LNCAP (cell line): ENCODE results near the gene DPEP1.

Source experiments
- TF ChIP-seq, protein P1 (sequence below): fragments of 450-650 bp; IDR thresholded peaks from 2 replicates; pipeline ENCODE4 v1.5.1; 2017; ENCODE audit warnings: mild to moderate bottlenecking

Gene DPEP1

DNA sequence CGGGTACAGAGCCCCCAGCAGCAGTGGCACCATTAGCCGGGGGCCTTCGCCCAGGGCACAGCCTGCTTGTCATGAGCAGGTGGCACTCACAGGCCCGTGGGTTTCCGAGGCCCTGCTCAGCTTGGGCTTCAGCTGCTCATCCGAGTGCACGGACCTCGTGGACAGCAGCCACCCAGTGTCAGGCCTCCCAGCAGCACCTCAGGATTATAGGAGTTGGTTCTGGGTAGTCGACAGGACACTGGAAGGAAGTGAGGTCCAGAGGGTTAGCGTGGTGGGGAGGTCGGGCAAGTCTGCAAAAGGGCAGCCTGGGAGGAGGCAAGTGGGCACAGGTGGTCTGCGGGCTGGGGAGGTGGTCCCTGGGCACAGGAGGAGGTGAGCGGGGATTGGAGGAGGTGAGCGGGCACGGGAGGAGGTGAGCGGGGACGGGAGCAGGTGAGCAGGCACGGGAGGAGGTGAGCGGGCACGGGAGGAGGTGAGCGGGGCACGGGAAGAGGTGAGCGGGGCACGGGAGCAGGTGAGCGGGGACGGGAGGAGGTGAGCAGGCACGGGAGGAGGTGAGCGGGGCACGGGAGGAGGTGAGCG, 43.0 kb upstream of the DPEP1 start:
- TF ChIP-seq, protein P1, sequence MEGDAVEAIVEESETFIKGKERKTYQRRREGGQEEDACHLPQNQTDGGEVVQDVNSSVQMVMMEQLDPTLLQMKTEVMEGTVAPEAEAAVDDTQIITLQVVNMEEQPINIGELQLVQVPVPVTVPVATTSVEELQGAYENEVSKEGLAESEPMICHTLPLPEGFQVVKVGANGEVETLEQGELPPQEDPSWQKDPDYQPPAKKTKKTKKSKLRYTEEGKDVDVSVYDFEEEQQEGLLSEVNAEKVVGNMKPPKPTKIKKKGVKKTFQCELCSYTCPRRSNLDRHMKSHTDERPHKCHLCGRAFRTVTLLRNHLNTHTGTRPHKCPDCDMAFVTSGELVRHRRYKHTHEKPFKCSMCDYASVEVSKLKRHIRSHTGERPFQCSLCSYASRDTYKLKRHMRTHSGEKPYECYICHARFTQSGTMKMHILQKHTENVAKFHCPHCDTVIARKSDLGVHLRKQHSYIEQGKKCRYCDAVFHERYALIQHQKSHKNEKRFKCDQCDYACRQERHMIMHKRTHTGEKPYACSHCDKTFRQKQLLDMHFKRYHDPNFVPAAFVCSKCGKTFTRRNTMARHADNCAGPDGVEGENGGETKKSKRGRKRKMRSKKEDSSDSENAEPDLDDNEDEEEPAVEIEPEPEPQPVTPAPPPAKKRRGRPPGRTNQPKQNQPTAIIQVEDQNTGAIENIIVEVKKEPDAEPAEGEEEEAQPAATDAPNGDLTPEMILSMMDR: no peak

DNA sequence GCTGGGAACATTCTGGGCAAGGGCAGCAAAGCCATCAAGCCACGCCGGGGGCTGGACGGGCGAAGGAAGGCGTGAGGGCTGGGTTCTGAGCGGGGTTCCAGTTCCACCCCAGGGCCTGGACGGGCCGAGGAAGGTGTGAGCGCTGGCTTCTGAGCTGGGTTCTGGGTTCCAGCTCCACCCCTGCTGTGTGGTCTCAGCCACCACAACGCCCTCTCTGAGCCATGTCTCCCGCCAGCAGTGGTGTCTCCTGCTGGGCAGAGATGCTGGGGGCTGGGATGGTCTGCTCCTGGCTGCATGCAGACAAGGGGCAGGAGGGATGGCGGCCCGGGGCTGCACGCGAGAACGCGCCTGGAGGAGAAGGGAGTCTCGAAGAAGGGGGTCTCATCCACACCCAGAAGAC, 41.8 kb upstream of the DPEP1 start:
- TF ChIP-seq, protein P1: no peak

DNA sequence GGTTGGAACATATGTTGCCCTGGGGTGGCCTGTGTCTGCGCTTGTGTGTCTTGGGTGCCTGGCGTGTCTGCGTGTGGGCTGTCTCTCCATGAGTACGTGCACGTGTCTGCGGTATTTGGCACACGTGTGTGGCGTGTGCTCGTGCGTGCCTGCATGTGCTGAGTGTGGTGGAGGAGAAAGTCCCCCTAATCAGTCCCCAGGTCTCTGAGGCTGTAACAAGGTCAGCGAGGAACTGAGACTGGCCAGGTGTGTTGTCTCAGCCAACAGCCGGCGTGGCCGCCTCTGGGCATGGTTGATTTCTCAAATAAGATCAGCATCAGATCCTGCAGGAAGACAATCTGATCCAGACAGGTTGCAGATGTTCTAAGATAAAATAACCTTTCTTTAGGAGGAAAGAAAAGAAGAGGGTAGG, 41.4 kb upstream of the DPEP1 start:
- TF ChIP-seq, protein P1: no peak

DNA sequence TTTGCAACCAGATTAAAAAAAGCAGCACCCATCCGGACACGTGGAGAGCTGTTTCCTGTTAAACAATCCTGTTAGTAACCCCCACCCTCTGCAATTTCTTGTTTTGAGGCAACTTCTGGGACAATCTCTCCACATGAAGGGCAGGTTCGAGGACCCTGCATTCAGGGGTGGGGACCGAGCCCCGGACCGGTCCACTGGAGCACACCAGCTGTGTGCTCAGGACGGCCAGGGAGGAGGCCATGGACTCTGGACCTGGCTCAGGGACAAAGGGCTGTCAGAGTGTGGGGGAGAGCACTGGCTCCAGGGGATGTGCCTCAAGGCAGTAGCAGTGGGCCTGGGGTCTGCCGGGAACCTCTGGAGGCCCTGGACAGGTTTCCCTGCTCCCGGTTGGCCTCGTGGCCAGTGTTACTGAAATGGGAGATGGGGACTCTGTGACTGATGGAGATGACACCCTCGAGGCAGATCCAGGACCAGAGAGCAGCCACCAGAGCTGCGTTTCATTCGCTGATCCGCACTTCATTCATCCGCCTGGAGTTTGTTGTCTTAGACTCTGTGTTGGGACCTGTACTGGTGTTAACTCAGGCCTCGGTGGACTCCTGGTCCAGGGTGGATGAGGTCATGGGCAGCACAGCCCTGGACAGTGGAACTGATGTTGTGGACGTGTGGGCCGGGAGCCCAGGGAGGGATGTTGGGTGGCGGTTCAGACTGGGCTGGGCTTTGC, 40.8 kb upstream of the DPEP1 start:
- TF ChIP-seq, protein P1: no peak

DNA sequence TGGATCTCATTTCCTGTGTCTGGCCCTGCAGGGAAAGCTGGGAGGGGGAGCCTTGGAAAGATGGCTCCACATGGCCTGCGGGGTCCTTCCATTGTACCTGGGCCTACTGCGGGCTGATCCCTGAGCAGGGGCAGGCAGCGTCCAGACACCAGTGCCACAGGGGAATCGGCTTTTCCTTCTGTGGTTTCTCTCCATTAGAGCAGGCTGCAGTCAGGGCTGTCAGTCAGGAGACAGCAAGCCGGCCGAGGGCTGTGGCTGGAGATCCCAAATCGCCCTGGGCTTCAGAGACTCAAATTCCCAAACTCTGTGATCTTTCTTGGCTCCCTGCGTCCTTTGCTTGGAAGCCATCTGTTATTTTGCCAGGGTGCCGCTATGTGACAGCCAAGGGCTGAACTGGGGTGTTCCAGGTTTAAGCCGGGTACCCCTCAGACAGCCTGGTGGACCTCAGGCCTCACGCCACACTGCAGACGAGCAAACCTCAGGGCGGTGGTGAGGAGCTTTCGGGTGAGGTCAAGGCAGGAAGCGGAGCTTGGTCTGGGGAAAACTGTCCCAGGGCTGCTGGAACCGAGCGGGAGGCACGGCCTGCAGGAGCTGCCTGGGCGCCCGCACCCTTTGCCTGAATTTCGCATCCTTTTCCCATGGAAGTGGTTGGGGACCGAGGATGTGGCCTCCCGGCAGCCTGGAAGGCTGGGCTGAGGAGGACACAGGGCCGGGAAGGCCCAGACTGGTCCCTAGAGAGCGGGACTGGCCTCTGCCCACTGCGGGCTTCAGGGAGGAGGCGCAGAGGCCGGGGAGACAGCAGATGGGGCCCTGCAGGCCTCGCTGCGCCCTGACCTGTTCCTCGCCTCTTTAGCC, 39.4 kb upstream of the DPEP1 start:
- TF ChIP-seq, protein P1: no peak

DNA sequence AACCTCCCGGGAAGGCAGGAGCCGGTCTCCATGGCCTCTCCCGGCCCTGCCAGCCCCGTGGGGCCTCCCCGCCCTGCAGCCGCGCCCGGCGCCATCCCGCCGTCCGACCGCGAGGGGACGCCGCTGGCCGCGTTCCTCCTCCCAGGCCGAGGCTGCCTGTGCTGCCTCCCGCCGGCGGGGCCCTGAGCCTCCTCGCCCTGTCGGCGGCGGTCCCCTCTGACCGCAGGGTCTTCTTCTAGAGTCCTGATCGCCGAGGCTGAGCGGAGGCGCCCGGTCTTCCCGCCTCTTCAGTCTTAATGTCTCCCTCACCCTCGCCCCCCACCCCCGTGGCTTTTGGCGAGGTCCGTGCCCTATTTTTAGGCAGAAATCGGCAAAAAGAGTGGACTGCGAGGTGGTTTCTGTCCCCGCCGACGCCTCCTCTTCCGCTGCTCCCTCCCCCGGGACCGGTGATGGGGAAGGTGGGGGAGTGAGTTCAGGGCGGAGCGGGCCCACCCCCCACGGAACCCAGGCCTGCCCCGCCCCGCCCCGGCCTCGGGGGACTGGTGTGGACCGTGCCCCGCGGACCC, 38.7 kb upstream of the DPEP1 start:
- TF ChIP-seq, protein P1: no peak

DNA sequence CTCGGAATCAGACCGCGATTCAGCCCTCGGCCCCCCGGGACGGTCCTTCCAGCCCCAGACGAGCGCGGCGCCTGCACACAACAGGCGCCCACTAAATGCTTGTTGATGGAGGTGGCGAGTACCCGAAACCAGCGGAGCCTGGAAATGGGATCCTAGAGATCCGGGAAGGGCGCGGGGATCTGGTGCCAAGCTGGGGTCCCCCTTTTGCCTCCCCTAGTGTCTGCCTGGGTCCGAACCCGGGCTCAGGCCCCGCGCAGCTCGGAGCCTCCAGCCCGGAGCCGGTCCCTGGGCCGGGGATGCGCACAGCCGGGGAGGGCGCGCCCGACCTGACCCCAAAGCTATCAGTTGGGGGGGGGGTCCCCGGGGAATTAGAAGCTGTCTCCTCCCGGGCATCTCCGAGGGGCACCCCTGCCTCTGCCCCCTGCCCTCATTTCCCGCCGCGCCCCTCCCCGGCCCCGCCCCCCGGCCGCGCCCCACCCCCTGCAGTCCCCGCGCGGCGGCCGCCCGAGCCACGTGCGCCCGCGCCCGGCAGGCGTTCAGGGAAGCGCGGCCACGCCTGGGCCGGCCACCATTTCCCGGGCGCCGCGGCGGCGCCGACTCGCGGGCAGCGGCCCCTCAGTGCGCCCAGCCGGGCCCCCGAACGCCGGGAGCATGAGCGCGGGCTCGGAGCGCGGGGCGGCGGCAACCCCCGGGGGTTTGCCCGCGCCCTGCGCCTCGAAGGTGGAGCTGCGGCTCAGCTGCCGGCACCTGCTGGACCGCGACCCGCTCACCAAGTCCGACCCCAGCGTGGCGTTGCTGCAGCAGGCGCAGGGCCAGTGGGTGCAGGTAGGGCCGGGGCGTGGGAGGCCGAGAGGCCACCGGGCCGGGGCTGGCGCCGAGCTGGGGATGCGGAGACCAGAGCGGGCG, 37.9 kb upstream of the DPEP1 start, which contains the start of gene CPNE7:
Gene CPNE7 (plus strand): TSS at position 512 of the 906 bp plus-strand sequence. CDS start 140 bp downstream, at position 652.
- TF ChIP-seq, protein P1: no peak
